Non-pigmented ciliary epithelial cell (primary cell): ENCODE results near the gene NTSR1.

Experiments
- DNase-seq: peaks from one replicate; pipeline ENCODE4 v3.0.0-alpha.2; 2010; ENCODE audit warnings: low read depth

Gene NTSR1

DNA sequence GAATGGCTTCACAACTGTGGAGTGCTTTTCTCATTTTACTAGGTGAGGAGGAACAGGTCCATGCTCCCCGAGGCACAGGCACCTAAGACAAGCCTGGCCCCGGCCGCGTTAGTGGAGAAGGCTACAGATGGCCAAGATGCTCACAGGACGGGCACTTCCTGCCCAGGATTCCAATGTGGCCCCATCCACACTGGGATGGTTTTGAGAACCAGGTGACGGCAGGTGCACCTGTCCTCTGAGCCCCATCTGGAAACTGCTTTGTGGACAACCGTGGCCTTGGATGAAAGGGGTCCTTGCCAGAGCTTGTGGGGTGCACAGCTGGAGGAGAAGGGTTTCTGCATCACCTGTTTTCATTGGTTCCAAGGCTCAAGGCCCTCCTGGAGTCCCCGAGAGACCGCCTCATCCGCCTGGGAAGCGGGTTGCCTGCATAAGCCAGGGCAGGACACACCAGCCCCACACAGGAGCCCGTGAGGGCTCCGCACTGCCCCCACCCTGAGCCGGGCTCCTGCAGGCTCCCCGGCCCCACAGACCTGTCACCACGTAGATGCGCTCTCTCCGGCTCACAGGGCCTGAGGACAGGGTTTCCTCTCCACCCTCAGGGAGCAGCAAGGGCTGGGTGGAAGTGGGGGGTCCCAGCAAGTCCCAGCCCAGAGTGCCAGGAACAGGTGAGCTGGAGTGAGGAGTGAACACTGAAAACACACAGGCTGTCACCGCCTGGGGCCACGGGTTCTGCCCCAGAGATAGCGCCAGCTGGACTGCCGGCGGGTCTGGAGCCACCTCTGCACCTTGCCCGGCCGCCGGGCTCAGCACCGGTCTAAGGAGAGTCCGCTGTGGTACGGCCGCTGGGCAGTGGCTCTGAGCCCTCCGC, 18.3 kb downstream of the NTSR1 start:
- no peak for DNase-seq

DNA sequence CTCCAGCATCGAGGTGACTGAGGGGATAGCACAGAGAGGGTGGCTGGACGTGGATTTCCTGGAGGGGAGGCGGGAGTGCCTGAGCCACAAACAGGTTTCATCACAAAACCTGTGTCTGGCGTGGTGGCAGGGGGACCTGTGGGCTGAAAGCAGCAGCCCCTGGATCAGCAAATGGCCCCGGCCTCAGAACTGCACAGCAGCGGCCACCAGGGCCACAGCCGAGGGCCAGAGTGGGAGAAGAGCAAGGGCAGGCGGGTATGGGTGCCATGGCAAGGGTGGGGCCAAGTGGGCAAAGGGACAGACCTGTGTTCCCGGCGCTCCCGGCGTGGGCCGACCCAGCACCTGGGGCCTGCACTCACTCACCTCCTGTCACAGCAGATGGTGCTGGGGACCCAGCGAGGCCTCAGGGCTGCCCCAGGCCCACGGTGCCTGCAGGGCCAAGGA, 19.0 kb downstream of the NTSR1 start:
- no peak for DNase-seq

DNA sequence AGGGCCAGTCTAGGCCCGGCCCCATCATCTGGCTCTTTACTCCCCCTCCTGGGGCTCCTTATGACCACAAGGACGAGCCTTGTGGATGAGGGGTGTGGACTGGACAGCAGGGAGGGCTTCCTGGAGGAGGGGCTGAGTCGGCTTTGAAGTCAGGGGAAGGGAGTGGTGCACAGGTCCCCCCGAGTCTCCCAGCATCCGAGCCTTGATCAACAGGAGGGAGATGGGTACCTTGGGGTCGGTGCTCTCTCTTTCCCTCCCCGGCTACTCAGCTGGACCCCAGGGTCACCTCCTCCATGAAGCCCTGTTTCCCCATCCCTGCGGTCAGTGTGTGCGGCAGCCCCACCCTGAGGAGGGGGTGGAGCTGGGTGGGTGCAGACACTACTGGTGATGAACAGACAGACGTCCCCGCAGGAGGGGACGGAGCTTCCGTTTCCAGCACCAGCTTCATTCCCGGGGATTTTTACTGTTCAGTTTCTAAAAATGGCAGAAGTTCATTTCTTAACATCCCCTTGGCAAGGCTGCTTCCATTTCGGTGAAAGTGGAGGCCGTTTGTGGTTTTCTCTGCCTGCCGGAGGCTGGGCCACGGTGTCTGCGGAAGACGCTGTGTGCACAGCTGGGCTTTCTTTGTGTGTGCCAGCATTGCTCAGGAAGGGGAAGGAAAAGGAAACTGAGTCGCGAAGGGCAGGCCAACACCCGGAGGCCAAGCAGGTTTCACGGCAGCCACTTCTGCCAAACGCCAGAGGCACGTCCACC, 19.6 kb downstream of the NTSR1 start:
- DNase-seq: no peak

GRCh38 chr20:62728781-62729300, 20.2 kb downstream of the NTSR1 start:
- no peak for DNase-seq

- no peak for DNase-seq
These were observed 21.8 kb downstream of the NTSR1 start for GRCh38 chr20:62730481-62730880.

DNA sequence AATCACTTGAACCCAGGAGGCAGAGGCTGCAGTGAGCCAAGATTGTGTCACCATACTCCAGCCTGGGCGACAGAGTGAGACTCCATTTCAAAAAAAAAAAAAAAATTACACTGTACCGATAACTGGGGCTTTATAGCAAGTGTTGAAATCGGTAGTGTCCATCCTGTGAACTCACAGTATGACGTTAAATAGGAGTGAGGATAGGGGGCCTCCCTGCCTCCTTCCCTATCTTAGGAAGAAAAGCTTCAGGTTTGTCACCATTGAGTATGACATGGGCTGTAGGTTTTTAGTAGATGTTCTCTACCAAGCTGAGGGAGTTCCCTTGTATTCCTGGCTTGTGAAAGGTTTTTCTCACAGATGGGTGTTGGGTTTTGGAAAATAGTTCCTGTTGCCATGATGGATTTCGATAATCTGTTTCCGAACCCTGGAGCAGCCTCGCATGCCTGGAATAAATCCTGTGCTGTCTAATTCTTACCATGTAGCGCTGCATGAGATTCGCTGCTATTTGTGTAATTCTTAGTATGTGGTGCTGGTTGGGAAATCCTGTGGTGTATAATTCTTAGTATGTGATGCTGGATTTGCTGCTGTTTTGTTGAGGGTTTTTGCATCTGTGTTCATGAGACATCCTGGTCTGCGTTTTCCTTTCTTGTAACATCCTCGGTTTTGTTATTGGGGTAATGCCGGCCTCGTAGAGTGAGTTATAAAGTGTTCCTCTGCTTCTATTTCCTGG, 23.6 kb downstream of the NTSR1 start:
- no peak for DNase-seq

DNA sequence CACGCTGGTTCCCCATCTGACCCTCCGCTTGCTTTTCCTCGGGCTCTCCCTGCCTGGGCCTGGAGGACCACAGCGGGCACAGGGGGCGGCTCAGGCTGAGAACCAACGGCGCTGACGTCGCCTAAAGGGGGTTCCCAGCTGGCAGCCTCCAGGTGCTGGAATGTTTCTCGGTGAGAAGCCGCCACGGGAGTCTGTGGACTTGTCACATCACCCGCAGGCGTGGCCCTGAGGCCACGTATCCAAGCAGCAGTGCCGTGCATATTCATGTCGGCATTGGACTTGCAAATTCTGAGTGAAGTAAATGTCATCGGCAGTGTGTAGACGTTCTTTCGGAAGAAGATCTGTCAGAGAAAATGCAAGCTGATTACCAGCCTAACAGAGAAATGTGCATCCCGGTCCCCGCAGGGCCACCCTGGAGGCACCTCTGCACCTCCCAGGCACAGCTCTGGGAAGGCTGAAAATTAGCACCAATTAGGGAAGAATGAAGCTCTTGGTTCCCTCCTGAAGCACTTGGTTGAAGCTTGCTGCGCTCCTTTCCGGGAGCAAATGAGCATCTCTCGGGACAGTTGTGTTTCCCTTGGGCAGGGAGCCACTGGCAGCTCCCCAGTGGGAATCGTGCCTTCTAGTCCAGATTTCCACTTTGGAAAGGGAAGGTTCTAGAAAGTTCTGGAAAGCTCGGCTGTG, 24.3 kb downstream of the NTSR1 start:
- DNase-seq: no peak

DNA sequence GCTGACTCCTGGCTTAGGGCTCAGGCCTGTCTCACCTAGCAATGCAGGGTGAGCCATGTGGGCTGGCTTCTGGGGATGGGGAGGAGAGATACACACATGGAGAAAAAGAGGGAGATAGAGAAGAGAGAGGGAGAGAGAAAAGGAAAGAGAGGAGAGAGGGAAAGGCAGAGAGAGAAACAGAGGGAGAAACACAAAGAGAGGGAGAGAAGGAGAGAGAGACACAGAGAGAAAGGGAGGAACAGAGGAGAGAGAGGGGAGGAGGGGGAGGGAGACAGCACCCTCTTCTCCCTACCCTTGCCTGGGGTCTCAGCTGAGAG, 24.8 kb downstream of the NTSR1 start:
- DNase-seq: no peak

GRCh38 chr20:62733891-62734290, 25.3 kb downstream of the NTSR1 start:
- no peak for DNase-seq

DNA sequence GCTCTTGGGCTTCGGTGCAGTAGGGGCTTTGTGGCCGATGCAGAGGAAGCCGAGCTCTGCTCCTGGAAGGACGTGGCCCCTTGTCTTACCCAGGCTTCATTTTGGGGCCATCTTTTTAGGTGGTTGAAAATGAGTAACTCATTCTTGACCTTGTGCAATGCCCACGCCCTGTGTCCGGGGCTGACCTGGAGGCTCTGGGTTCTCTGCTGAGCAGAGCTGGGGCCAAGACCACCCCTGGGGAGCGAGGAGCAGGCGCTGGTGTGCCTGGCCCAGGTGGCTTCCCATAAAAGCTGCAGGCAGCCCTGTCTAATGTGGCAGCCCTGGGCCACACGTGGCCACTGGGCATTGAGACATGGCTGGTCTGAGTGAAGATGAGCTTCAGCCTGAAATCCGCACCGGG, 25.7 kb downstream of the NTSR1 start:
- no peak for DNase-seq

GRCh38 chr20:62734881-62735280, 26.2 kb downstream of the NTSR1 start:
- DNase-seq: no peak

DNA sequence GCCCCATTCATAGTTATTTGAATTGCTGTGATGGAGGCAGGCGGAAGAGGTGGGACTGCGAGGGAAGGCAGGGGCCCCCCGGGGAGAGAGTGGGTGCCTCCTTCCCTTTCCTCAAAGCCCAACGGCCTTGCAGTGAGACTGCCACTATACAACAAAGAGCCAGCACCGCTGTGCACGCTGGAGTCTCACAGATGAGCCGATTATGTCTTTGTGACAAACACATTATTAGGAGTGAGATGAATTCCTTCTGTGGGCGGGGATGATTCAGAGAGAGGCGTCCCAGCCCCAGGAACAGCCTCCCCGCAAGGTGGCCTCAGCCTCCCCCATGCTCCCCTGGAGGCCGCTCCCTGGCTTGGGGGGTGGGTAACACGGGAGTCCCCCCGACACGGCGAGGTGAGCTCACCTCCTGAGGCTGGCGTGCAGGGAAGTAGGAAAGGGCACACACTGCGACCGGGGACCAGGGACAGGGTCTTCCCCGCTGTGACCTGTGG, 26.7 kb downstream of the NTSR1 start:
- no peak for DNase-seq

DNA sequence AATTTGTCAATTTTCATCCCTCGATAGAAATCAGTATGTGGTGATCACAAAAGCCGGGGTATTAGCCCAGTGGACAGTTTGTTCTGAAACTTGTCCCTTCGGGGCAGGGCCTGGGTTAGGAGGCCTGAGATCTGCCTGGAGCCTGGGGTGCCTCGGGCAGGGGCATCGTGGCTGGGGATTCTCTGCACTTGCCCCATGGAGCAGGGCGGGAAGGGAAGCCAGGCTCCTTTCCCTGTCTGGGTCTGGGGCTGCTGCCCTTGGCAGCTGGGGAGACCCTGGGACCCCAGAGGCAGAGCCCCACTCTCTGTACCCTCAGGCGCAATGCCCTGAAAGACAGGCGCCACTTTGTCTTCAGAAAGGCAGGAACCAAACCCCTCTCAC, 27.4 kb downstream of the NTSR1 start:
- DNase-seq: no peak

DNA sequence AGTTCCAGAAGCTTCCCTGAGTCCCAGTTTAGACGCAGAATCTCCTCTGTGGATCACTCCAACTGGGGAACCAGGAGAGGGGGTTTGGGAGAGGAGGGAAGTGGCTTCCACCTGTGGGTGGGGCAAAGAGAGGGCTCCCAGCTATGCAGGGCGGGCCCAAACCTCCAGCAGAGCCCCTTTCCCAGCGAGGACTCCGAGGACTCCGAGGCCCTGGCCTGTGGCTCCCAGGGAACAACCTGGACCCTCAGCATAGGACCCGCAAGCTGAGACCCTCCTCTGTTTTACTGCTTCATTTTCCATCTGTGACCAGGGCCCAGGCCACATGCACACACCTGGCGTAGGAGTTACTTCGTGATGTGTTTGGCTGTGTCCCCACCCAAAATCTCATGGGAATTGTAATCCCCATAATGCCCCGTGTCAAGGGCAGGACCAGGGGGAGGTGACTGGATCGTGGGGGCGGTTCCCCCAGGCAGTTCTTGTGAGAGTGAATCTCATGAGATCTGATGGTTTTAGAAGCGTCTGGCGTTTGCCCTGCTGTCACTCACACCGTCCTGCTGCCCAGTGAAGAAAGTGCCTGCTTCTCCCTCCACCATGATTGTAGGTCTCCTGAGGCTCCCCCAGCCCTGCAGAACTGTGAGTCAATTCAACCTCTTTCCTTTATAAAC, 27.9 kb downstream of the NTSR1 start:
- DNase-seq: no peak

DNA sequence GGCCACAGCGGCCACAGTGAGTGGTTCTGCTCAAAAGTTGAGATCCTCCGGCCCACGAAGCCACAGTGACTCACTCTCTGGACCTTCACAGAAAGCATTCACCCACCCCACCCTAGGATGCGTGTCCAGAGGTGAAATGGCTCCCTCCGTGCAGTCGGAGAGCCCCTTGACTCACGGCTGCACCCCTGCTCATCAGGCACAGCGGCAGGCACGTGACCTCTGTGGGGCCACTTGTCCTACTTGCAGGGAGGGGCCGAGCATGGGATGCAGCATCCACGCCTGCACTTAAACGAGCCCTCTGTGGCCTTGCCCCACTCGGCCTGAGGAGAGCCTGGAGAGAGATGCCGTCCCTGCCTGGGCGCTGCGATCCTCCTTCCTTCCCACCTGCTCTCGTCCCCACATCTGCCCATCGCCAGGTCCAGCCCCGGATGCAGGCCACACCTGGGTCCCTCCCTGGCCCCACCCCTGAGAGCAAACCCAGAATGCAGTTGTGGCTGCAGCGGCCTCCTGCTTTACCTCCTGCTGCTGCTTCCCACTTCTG, 28.7 kb downstream of the NTSR1 start:
- DNase-seq: no peak

- no peak for DNase-seq
These were observed 29.6 kb downstream of the NTSR1 start for GRCh38 chr20:62738025-62738881.

GRCh38 chr20:62739067-62739466, 30.4 kb downstream of the NTSR1 start:
- no peak for DNase-seq

DNA sequence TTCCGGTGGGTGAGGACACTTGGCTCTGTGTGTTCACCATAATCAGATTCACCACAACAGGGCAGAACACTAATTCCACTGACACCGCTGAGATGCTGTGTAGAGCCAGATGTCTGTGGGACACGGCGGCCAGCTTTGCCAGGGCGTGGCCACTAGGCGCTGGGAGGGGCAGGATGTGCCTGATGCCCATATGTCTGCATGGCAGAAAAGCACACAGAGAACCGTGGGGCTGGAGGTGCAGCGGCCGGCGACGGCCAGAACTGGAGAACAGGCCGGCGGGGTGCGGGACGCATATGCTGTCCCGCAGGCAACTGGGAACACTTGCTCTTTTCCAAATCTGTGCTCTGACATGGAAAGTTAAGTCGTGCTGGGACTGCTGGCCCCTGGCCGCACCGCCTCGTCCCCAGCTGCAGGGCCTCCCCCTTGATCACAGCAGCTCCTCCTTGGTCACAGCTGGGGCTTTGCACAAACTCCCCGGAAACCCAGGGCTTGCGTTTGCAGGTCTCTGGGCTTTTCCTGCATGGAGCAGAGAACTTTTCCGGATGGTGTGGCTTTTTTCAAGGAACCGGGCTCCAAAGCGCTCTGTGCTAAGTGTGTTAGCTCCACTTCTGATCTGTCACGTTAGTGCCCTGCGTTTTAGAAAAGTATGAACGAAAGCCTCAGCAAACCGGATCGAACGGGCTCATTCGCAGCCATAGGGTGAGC, 31.1 kb downstream of the NTSR1 start:
- no peak for DNase-seq
